Measurements from ENCODE around the gene UBQLNL.

UBQLNL gene

DNA sequence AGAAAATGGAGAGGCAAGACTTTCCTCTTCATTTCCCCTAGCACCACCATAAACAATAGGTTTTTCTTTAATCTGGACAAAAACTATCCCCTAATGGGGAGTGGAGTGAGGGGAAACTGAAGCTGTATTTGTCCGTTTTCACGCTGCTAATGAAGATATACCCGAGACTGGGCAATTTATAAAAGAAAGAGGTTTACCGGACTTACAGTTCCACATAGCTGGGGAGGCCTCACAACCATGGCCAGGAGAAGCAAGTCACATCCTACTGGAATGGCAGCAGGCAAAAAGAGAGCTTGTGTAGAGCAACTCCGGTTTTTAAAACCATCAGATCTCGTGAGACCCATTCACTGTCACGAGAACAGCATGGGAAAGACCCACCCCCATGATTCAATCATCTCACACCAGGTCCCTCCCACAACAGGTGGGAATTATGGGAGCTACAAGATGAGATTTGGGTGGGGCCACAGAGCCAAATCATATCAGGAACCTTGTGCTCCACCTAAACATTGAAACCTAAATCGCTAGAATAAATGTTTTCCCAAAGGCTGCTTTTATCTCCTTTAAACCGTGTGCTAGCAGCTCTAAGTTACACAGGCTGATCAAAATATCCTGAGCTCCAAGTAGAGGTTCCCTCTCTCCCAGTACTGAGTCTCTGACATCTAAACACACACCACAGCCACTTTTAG, 11.0 kb downstream of the UBQLNL start:
- Histone ChIP-seq H2AK5ac (ENCODE audit: low read length) (no peak overlapping the region), H3K23ac (ENCODE audit: low read length) (no peak overlapping the region), H3K18ac (ENCODE audit: low read length) (no peak overlapping the region), H3K79me1 (ENCODE audit: low read length) (no peaks in the 10 kb centered on the region), H2BK5ac (ENCODE audit: low read length) (no peak overlapping the region), H3K4ac (ENCODE audit: low read depth, low read length) (no peak overlapping the region), H3K4me1 (ENCODE audit: control insufficient read depth, low read depth, low read length) (no peaks in the 10 kb centered on the region), H4K8ac (ENCODE audit: low read depth, low read length) (no peak overlapping the region), H3K36me3 (ENCODE audit: control insufficient read depth, insufficient read depth, low read length) (no peaks in the 10 kb centered on the region), H3K4me3 (ENCODE audit: low read length) (no peak overlapping the region), H3K9ac (ENCODE audit: low read length) (no peak overlapping the region), H3K79me2 (ENCODE audit: control insufficient read depth, insufficient read depth, low read length) (no peaks in the 10 kb centered on the region), H2BK15ac (replicated peaks; ENCODE audit: low read depth) (no peak overlapping the region), H3K56ac (ENCODE audit: low read length) (no peak overlapping the region), H4K5ac (ENCODE audit: low read length) (no peak overlapping the region), H3K4me2 (ENCODE audit: low read length) (no peak overlapping the region), H2BK120ac (ENCODE audit: low read depth, low read length) (no peak overlapping the region), H3K27me3 (ENCODE audit: insufficient read depth, low read length, poor library complexity) (no peaks in the 10 kb centered on the region), H3K27ac (ENCODE audit: low read depth, low read length) (no peak overlapping the region)
- DNase-seq, result no peak
- WGBS (ENCODE audit: extremely low coverage, insufficient coverage, low lambda C conversion rate), result no CpG with 5 or more reads among the region's 9 CpGs

DNA sequence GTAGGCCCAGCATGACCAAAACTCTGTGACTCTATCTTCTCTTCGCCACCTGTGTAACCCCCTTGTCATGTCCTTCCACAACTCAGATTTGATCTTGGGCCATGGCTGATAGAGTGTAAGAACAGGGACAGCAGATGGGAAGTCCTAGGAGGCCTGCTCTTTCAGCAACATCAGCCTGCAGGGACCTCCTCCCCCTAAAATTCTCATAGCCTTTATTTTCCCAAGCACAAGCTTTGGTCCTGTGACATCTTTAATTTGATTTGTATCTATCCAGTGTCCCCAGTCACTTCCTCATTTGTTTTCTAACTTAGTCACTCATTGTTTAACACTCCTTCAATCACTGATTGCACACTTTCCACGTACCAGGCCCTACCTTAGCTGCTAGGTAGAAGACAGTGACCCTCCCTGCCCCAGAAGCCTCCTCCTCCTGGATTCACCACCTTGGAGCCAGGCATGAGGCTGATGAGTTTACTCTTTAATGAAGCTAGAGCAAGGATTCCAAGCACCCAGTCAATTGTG, 12.0 kb downstream of the UBQLNL start:
- H3K36me3 ChIP-seq (ENCODE audit: control insufficient read depth, insufficient read depth, low read length), result no peaks in the 10 kb centered on the region
- no peak overlapping the region for H4K5ac ChIP-seq (ENCODE audit: low read length)
- H3K18ac ChIP-seq (ENCODE audit: low read length), result no peak overlapping the region
- H3K27me3 ChIP-seq (ENCODE audit: insufficient read depth, low read length, poor library complexity), result no peaks in the 10 kb centered on the region
- H4K8ac ChIP-seq (ENCODE audit: low read depth, low read length), result no peak overlapping the region
- no peaks in the 10 kb centered on the region for H3K79me1 ChIP-seq (ENCODE audit: low read length)
- no peak overlapping the region for H2BK5ac ChIP-seq (ENCODE audit: low read length)
- no peak overlapping the region for H3K56ac ChIP-seq (ENCODE audit: low read length)
- H3K4me3 ChIP-seq (ENCODE audit: low read length), result no peak overlapping the region
- no peak overlapping the region for H3K27ac ChIP-seq (ENCODE audit: low read depth, low read length)
- H3K23ac ChIP-seq (ENCODE audit: low read length), result no peak overlapping the region
- no peak for DNase-seq
- no peak overlapping the region for H2BK120ac ChIP-seq (ENCODE audit: low read depth, low read length)
- no peak overlapping the region for H3K4ac ChIP-seq (ENCODE audit: low read depth, low read length)
- no CpG with 5 or more reads among the region's 2 CpGs for WGBS (ENCODE audit: extremely low coverage, insufficient coverage, low lambda C conversion rate)
- no peak overlapping the region for H3K9ac ChIP-seq (ENCODE audit: low read length)
- H3K4me1 ChIP-seq (ENCODE audit: control insufficient read depth, low read depth, low read length), result no peaks in the 10 kb centered on the region
- H2BK15ac ChIP-seq (replicated peaks; ENCODE audit: low read depth), result no peak overlapping the region
- no peak overlapping the region for H3K4me2 ChIP-seq (ENCODE audit: low read length)
- H3K79me2 ChIP-seq (ENCODE audit: control insufficient read depth, insufficient read depth, low read length), result no peaks in the 10 kb centered on the region
- no peak overlapping the region for H2AK5ac ChIP-seq (ENCODE audit: low read length)

DNA sequence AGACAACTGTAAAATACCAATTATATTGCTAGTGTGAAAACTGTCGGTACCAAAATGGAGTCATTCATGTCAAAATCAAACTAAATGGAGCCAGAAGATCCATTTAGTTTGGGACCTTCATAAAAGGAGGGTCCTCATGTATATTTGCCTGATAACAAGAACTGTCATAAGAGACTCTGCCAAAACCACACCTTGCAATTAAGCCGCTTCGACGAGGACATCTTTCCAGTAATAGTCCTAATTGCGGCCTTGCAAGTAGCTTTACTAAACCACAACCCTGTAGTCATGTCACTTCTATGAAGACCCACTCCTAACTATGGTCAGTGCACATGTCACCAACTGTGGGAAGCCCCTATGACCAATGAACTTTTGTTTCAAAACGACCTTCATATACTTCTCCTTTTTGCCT, 16.1 kb downstream of the UBQLNL start:
- no peak overlapping the region for H2BK5ac ChIP-seq (ENCODE audit: low read length)
- H3K27me3 ChIP-seq (ENCODE audit: insufficient read depth, low read length, poor library complexity), result no peaks in the 10 kb centered on the region
- no peak overlapping the region for H3K56ac ChIP-seq (ENCODE audit: low read length)
- H3K4me1 ChIP-seq (ENCODE audit: control insufficient read depth, low read depth, low read length), result no peaks in the 10 kb centered on the region
- H3K36me3 ChIP-seq (ENCODE audit: control insufficient read depth, insufficient read depth, low read length), result no peaks in the 10 kb centered on the region
- H4K5ac ChIP-seq (ENCODE audit: low read length), result no peak overlapping the region
- no peak overlapping the region for H3K4me3 ChIP-seq (ENCODE audit: low read length)
- no CpG with 5 or more reads among the region's 6 CpGs for WGBS (ENCODE audit: extremely low coverage, insufficient coverage, low lambda C conversion rate)
- H2AK5ac ChIP-seq (ENCODE audit: low read length), result no peak overlapping the region
- DNase-seq, result no peak
- no peak overlapping the region for H2BK15ac ChIP-seq (replicated peaks; ENCODE audit: low read depth)
- H2BK120ac ChIP-seq (ENCODE audit: low read depth, low read length), result no peak overlapping the region
- no peak overlapping the region for H3K9ac ChIP-seq (ENCODE audit: low read length)
- no peaks in the 10 kb centered on the region for H3K79me2 ChIP-seq (ENCODE audit: control insufficient read depth, insufficient read depth, low read length)
- no peak overlapping the region for H4K8ac ChIP-seq (ENCODE audit: low read depth, low read length)
- H3K23ac ChIP-seq (ENCODE audit: low read length), result no peak overlapping the region
- H3K79me1 ChIP-seq (ENCODE audit: low read length), result no peaks in the 10 kb centered on the region
- no peak overlapping the region for H3K18ac ChIP-seq (ENCODE audit: low read length)
- no peak overlapping the region for H3K27ac ChIP-seq (ENCODE audit: low read depth, low read length)
- H3K4me2 ChIP-seq (ENCODE audit: low read length), result no peak overlapping the region
- no peak overlapping the region for H3K4ac ChIP-seq (ENCODE audit: low read depth, low read length)

DNA sequence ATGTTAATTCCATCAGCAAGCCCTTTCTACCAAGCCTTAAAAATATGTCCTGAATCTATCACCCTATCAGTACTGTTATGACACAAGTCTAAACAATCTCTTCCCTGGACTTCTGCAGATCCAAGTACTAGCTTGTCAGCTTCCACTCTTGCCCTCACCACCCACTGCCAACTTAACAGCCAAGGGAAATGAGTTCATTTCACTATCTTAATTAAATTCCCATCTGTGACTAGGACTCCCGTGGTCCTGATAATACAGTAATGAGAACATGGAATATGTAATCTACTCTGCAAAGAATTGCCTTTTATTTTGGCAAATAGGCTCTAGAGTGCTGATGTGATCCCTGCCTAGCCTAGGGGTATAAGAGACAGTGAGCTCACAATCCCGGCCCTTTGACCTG, 16.8 kb downstream of the UBQLNL start:
- DNase-seq, result peak; percentile 22
- H3K4ac ChIP-seq (ENCODE audit: low read depth, low read length), result no peak overlapping the region
- H3K36me3 ChIP-seq (ENCODE audit: control insufficient read depth, insufficient read depth, low read length), result no peaks in the 10 kb centered on the region
- H3K23ac ChIP-seq (ENCODE audit: low read length), result no peak overlapping the region
- no peak overlapping the region for H2BK120ac ChIP-seq (ENCODE audit: low read depth, low read length)
- no CpG with 5 or more reads among the region's 2 CpGs for WGBS (ENCODE audit: extremely low coverage, insufficient coverage, low lambda C conversion rate)
- H2AK5ac ChIP-seq (ENCODE audit: low read length), result no peak overlapping the region
- no peaks in the 10 kb centered on the region for H3K79me1 ChIP-seq (ENCODE audit: low read length)
- H2BK5ac ChIP-seq (ENCODE audit: low read length), result no peak overlapping the region
- no peak overlapping the region for H3K27ac ChIP-seq (ENCODE audit: low read depth, low read length)
- H3K79me2 ChIP-seq (ENCODE audit: control insufficient read depth, insufficient read depth, low read length), result no peaks in the 10 kb centered on the region
- no peak overlapping the region for H3K56ac ChIP-seq (ENCODE audit: low read length)
- no peaks in the 10 kb centered on the region for H3K27me3 ChIP-seq (ENCODE audit: insufficient read depth, low read length, poor library complexity)
- H3K18ac ChIP-seq (ENCODE audit: low read length), result no peak overlapping the region
- no peak overlapping the region for H4K8ac ChIP-seq (ENCODE audit: low read depth, low read length)
- no peak overlapping the region for H2BK15ac ChIP-seq (replicated peaks; ENCODE audit: low read depth)
- no peak overlapping the region for H3K9ac ChIP-seq (ENCODE audit: low read length)
- no peaks in the 10 kb centered on the region for H3K4me1 ChIP-seq (ENCODE audit: control insufficient read depth, low read depth, low read length)
- no peak overlapping the region for H3K4me3 ChIP-seq (ENCODE audit: low read length)
- H3K4me2 ChIP-seq (ENCODE audit: low read length), result no peak overlapping the region
- no peak overlapping the region for H4K5ac ChIP-seq (ENCODE audit: low read length)

DNA sequence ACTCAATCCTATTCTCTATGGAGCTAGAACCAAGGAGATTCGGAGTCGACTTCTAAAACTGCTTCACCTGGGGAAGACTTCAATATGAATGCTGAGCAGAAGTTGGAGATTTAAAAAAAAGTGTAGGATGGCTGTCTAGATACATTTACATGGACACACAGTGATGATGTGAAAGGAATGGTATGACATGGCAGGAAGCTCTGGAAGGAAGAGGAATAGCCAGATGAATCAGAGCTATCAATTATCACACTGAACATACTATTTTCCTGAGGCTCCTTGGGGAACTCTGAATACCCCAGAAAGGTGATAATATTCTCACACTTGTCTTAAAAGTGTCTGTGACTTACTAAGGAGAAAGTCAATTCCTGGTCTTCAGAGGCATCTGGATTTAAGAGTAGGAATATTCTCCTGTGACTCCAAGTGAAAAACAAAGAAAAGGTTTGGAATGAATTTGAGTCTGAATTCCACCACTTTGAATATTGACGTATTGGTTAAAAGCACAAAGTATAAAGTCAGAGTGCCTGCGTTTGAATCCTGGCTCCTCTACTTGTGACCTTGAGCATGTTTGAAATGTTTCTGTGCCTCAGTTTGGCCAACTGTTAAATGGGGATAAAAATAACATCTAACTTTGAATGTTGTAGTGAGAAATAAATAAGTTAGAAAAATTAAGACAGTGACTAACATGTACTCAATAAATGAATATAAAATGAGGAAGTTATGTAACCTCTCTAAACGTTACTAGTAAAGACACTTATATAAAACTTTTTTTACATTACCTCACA, 26.7 kb downstream of the UBQLNL start:
- Histone ChIP-seq H2BK120ac (ENCODE audit: low read depth, low read length) (no peak overlapping the region), H3K4ac (ENCODE audit: low read depth, low read length) (no peak overlapping the region), H3K4me2 (ENCODE audit: low read length) (no peak overlapping the region), H3K9ac (ENCODE audit: low read length) (no peak overlapping the region), H3K4me1 (ENCODE audit: control insufficient read depth, low read depth, low read length) (no peaks in the 10 kb centered on the region), H2BK15ac (replicated peaks; ENCODE audit: low read depth) (no peak overlapping the region), H4K8ac (ENCODE audit: low read depth, low read length) (no peak overlapping the region), H3K56ac (ENCODE audit: low read length) (no peak overlapping the region), H2BK5ac (ENCODE audit: low read length) (no peak overlapping the region), H2AK5ac (ENCODE audit: low read length) (no peak overlapping the region), H3K79me2 (ENCODE audit: control insufficient read depth, insufficient read depth, low read length) (no peaks in the 10 kb centered on the region), H3K79me1 (ENCODE audit: low read length) (no peaks in the 10 kb centered on the region), H3K23ac (ENCODE audit: low read length) (no peak overlapping the region), H4K5ac (ENCODE audit: low read length) (no peak overlapping the region), H3K27me3 (ENCODE audit: insufficient read depth, low read length, poor library complexity) (no peaks in the 10 kb centered on the region), H3K27ac (ENCODE audit: low read depth, low read length) (no peak overlapping the region), H3K4me3 (ENCODE audit: low read length) (no peak overlapping the region), H3K36me3 (ENCODE audit: control insufficient read depth, insufficient read depth, low read length) (no peaks in the 10 kb centered on the region), H3K18ac (ENCODE audit: low read length) (no peak overlapping the region)
- no peak for DNase-seq
- no CpG with 5 or more reads among the region's 5 CpGs for WGBS (ENCODE audit: extremely low coverage, insufficient coverage, low lambda C conversion rate)
